WTC11 (cell line): ENCODE measurements around the gene KIF21A. TPM values are rescaled to one million over a fixed set of nuclear protein-coding genes. Genes with fewer than 3 reads are reported as not detected.
A peak's percentile ranks its signal among the peaks of the same experiment; 100 is the strongest.

Experiments used
- ATAC-seq: fragments of 200-7000 bp; cut with Tn5 transposase; 2 replicates; pipeline ENCODE4 v1.10.0; 2021; ENCODE audit warnings: mild to moderate bottlenecking, moderate library complexity
- CTCF ChIA-PET: fragments of 300-600 bp; sonication (Branson Sonifier 250); formaldehyde crosslinking; loops from one replicate; lab custom pipeline; 2021; ENCODE audit warnings: antibody characterized with exemption; lab: Charles Lee
- POLR2A ChIA-PET: fragments of 350-600 bp; sonication (Branson Sonifier 250); formaldehyde crosslinking; loops from one replicate; lab custom pipeline; 2021; ENCODE audit warnings: antibody characterized with exemption; lab: Charles Lee
- DNase-seq: peaks from one replicate; pipeline ENCODE4 v3.0.0; 2021; ENCODE audit warnings: low spot score
- H3K27ac Mint-ChIP-seq: 2 replicates; pipeline ENCODE4 v1.8.0; 2021; ENCODE audit warnings: mixed read lengths
- H3K27me3 Mint-ChIP-seq: 2 replicates; pipeline ENCODE4 v1.8.0; 2021; ENCODE audit warnings: low read depth, mild to moderate bottlenecking, moderate library complexity, mixed read lengths
- H3K36me3 Mint-ChIP-seq: 2 replicates; pipeline ENCODE4 v1.8.0; 2021; ENCODE audit warnings: mixed read lengths
- H3K4me1 Mint-ChIP-seq: 2 replicates; pipeline ENCODE4 v1.8.0; 2022; ENCODE audit warnings: mixed read lengths
- H3K4me3 Mint-ChIP-seq: 2 replicates; pipeline ENCODE4 v1.8.0; 2021; ENCODE audit warnings: mild to moderate bottlenecking, moderate library complexity, mixed read lengths
- H3K9me3 Mint-ChIP-seq: 2 replicates; pipeline ENCODE4 v1.8.0; 2021; ENCODE audit warnings: mixed read lengths
- ELF4 ChIP-seq: sonication (generic); formaldehyde crosslinking; IDR thresholded peaks from 2 replicates; pipeline ENCODE4 v1.8.1; 2022; ENCODE audit warnings: low read depth, mild to moderate bottlenecking, moderate library complexity, missing genetic modification reagents
- FOXJ3 ChIP-seq: sonication (generic); formaldehyde crosslinking; IDR thresholded peaks from 2 replicates; pipeline ENCODE4 v1.9.0; 2021; ENCODE audit warnings: missing genetic modification reagents, mild to moderate bottlenecking, borderline replicate concordance
- FOXK1 ChIP-seq: sonication (generic); formaldehyde crosslinking; IDR thresholded peaks from 2 replicates; pipeline ENCODE4 v1.8.0; 2022; ENCODE audit warnings: mild to moderate bottlenecking, moderate library complexity, missing genetic modification reagents
- HMGA2 ChIP-seq: fragments of 250-450 bp; sonication (Bioruptor Pico); IDR thresholded peaks from 2 replicates; pipeline ENCODE4 v1.4.0; 2021; ENCODE audit warnings: mild to moderate bottlenecking, moderate library complexity
- JUN ChIP-seq: sonication (generic); formaldehyde crosslinking; IDR thresholded peaks from 2 replicates; pipeline ENCODE4 v1.8.0; 2023; ENCODE audit warnings: mild to moderate bottlenecking, missing genetic modification reagents
- MYBL2 ChIP-seq: sonication (generic); formaldehyde crosslinking; IDR thresholded peaks from 2 replicates; pipeline ENCODE4 v1.8.1; 2023; ENCODE audit warnings: mild to moderate bottlenecking, moderate library complexity, missing genetic modification reagents
- PRRX2 ChIP-seq: fragments of 250-450 bp; sonication (Bioruptor Pico); IDR thresholded peaks from 2 replicates; pipeline ENCODE4 v1.8.0; 2021; ENCODE audit warnings: mild to moderate bottlenecking
- RORB ChIP-seq: fragments of 250-450 bp; sonication (Bioruptor Pico); IDR thresholded peaks from 2 replicates; pipeline ENCODE4 v1.9.0; 2021; ENCODE audit warnings: mild to moderate bottlenecking
- SMAD3 ChIP-seq: sonication (generic); formaldehyde crosslinking; IDR thresholded peaks from 2 replicates; pipeline ENCODE4 v1.8.0; 2022; ENCODE audit warnings: missing genetic modification reagents, mild to moderate bottlenecking, borderline replicate concordance
- TCF7 ChIP-seq: sonication (generic); formaldehyde crosslinking; IDR thresholded peaks from 2 replicates; pipeline ENCODE4 v1.8.0; 2022; ENCODE audit warnings: mild to moderate bottlenecking, low read depth, missing genetic modification reagents, moderate library complexity
- ZBTB21 ChIP-seq: sonication (generic); formaldehyde crosslinking; IDR thresholded peaks from 2 replicates; pipeline ENCODE4 v1.8.1; 2023; ENCODE audit warnings: mild to moderate bottlenecking, missing genetic modification reagents, borderline replicate concordance
- ZNF219 ChIP-seq: sonication (generic); formaldehyde crosslinking; IDR thresholded peaks from 2 replicates; pipeline ENCODE4 v1.8.0; 2023; ENCODE audit warnings: missing genetic modification reagents, mild to moderate bottlenecking, borderline replicate concordance
- ZNF317 ChIP-seq: sonication (generic); formaldehyde crosslinking; IDR thresholded peaks from 2 replicates; pipeline ENCODE4 v1.8.1; 2023; ENCODE audit warnings: low read depth, mild to moderate bottlenecking, moderate library complexity, missing genetic modification reagents, borderline replicate concordance
- ZNF396 ChIP-seq: fragments of 250-450 bp; sonication (Bioruptor Pico); IDR thresholded peaks from 2 replicates; pipeline ENCODE4 v1.8.0; 2021; ENCODE audit warnings: mild to moderate bottlenecking, moderate library complexity, borderline replicate concordance
- ZNF423 ChIP-seq: fragments of 250-450 bp; sonication (Bioruptor Pico); IDR thresholded peaks from 2 replicates; pipeline ENCODE4 v2.1.2; 2022; ENCODE audit warnings: mild to moderate bottlenecking, moderate library complexity
- total RNA-seq: library from RNA; stranded (reverse); gene quantifications from 3 replicates; pipeline ENCODE4 v1.2.3, GENCODE V29; 2021
- TF ChIP-seq, protein P1 (sequence below): fragments of 250-450 bp; sonication (Bioruptor Pico); IDR thresholded peaks from 2 replicates; pipeline ENCODE4 v1.8.0; 2021; ENCODE audit warnings: mild to moderate bottlenecking
- TF ChIP-seq, protein P2 (sequence below): fragments of 200-600 bp; IDR thresholded peaks from 2 replicates; pipeline ENCODE4 v1.8.0; 2022; ENCODE audit warnings: antibody characterized with exemption
- TF ChIP-seq, protein P3 (sequence below): sonication (generic); formaldehyde crosslinking; IDR thresholded peaks from 2 replicates; pipeline ENCODE4 v1.8.0; 2022; ENCODE audit warnings: missing genetic modification reagents
- TF ChIP-seq, protein P4 (sequence below): sonication (generic); formaldehyde crosslinking; IDR thresholded peaks from 2 replicates; pipeline ENCODE4 v1.8.1; 2022; ENCODE audit warnings: low read depth, missing genetic modification reagents, borderline replicate concordance
- TF ChIP-seq, protein P5 (sequence below): fragments of 250-450 bp; sonication (Bioruptor Pico); conservative IDR thresholded peaks from 2 replicates; pipeline ENCODE4 v1.9.0; 2021; ENCODE audit warnings: mild to moderate bottlenecking
- TF ChIP-seq, protein P6 (sequence below): sonication (generic); formaldehyde crosslinking; IDR thresholded peaks from 2 replicates; pipeline ENCODE4 v1.8.0; 2022; ENCODE audit warnings: mild to moderate bottlenecking, missing genetic modification reagents
- TF ChIP-seq, protein P7 (sequence below): sonication (generic); formaldehyde crosslinking; IDR thresholded peaks from 2 replicates; pipeline ENCODE4 v1.8.0; 2022; ENCODE audit warnings: mild to moderate bottlenecking, missing genetic modification reagents

The KIF21A gene
- total RNA-seq, 1 experiment from 2014 or later, result 34.7 TPM

DNA sequence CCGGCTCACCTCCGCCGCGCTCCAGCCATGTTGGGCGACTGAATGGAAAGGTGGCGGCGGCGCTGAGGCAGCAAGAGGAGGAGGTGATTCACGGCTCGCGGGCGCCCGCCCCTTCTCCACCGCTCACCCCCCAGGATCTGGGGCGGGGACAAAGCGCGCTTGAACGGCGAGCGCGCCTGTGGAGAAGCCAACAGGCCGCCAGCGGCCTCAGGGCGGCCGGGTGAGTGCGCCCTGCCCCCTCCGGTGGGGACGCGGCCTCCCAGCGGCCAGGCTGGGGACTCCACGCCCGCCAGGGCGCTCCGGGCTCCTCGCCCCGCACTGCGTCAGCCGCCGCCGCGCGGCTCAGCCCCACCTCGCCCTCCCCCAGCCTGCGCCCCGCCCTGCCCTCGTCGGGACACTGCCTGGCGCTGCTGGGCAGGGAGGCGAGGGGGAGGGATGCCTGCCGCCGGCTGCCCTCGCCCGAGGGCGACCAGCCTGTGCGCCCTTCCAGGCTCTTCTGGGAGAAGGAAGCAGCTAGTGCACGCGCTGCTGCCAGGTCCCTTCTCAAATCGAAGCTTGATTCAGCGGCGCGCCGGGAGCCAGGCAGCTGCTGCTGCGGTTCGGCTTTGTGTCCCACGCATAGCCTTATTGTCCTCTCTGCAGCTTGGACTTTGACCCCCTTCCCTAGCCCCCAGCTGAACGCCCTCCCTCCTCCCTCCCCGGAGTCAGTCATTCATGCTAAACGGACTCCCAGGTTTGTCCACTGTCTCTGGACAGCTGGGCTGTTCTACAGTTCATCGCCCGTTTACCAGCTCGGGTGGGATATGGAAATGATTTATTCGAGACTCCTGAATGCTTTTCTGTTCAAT, at the start of gene KIF21A (continued):
- TF ChIP-seq, protein P1, sequence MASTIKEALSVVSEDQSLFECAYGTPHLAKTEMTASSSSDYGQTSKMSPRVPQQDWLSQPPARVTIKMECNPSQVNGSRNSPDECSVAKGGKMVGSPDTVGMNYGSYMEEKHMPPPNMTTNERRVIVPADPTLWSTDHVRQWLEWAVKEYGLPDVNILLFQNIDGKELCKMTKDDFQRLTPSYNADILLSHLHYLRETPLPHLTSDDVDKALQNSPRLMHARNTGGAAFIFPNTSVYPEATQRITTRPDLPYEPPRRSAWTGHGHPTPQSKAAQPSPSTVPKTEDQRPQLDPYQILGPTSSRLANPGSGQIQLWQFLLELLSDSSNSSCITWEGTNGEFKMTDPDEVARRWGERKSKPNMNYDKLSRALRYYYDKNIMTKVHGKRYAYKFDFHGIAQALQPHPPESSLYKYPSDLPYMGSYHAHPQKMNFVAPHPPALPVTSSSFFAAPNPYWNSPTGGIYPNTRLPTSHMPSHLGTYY (CRISPR knock-in tag), result peak; percentile 28; the same call in 1 of the 2 replicates
- TF ChIP-seq, protein P2, sequence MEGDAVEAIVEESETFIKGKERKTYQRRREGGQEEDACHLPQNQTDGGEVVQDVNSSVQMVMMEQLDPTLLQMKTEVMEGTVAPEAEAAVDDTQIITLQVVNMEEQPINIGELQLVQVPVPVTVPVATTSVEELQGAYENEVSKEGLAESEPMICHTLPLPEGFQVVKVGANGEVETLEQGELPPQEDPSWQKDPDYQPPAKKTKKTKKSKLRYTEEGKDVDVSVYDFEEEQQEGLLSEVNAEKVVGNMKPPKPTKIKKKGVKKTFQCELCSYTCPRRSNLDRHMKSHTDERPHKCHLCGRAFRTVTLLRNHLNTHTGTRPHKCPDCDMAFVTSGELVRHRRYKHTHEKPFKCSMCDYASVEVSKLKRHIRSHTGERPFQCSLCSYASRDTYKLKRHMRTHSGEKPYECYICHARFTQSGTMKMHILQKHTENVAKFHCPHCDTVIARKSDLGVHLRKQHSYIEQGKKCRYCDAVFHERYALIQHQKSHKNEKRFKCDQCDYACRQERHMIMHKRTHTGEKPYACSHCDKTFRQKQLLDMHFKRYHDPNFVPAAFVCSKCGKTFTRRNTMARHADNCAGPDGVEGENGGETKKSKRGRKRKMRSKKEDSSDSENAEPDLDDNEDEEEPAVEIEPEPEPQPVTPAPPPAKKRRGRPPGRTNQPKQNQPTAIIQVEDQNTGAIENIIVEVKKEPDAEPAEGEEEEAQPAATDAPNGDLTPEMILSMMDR, result peak; percentile 36; the same call in 1 of the 2 replicates
- TF ChIP-seq ZNF396 (CRISPR knock-in tag) (no peak), ELF4 (CRISPR knock-in tag) (no peak), SMAD3 (CRISPR knock-in tag) (no peak), ZBTB21 (CRISPR knock-in tag) (no peak), ZNF423 (CRISPR knock-in tag) (peak; percentile 93), FOXK1 (CRISPR knock-in tag) (0 out of 2 replicates have a peak, but pooled peaks have one; percentile 6)
- TF ChIP-seq, protein P3, sequence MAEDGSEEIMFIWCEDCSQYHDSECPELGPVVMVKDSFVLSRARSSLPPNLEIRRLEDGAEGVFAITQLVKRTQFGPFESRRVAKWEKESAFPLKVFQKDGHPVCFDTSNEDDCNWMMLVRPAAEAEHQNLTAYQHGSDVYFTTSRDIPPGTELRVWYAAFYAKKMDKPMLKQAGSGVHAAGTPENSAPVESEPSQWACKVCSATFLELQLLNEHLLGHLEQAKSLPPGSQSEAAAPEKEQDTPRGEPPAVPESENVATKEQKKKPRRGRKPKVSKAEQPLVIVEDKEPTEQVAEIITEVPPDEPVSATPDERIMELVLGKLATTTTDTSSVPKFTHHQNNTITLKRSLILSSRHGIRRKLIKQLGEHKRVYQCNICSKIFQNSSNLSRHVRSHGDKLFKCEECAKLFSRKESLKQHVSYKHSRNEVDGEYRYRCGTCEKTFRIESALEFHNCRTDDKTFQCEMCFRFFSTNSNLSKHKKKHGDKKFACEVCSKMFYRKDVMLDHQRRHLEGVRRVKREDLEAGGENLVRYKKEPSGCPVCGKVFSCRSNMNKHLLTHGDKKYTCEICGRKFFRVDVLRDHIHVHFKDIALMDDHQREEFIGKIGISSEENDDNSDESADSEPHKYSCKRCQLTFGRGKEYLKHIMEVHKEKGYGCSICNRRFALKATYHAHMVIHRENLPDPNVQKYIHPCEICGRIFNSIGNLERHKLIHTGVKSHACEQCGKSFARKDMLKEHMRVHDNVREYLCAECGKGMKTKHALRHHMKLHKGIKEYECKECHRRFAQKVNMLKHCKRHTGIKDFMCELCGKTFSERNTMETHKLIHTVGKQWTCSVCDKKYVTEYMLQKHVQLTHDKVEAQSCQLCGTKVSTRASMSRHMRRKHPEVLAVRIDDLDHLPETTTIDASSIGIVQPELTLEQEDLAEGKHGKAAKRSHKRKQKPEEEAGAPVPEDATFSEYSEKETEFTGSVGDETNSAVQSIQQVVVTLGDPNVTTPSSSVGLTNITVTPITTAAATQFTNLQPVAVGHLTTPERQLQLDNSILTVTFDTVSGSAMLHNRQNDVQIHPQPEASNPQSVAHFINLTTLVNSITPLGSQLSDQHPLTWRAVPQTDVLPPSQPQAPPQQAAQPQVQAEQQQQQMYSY (CRISPR knock-in tag), result no peak

DNA sequence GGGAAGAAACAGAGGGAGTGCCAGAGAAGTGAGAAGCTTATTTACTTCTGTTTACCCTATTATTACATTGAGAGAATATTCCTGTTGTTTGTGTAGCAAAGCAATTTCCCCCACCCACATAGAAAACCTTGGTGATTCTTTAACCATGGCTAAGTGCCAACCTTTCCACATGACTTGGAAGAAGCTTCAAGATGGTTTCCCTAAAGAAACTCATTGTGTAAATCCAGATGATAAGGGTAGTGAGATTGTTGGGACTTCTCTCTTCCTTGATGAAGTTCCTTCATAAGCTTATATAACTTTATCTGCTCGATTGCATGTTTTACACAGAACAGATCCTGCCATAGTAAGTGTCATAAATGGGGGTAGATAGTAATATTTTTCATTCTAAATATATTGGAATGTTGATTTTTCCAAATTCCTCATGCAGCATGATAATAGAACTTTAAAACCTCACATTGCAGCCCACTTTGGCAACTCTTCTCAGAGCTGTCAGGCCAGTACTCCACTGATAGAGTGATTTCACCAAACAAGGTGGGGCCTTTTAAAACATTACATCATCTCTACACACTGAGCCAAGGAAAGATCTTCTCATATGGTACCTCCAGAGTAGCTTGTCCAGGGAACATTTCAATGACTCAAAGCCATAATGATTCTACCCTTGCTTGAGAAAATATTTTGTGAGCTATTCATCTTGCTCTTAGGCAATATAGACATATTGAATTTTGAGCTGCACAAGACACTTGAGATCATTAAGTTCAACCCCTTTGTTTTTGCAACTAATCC, 47.8 kb upstream of the KIF21A start:
- CTCF ChIA-PET, result no interaction called here
- Mint-ChIP-seq H3K4me1 (no peaks in the 10 kb centered on the region), H3K4me3 (no peak overlapping the region), H3K36me3 (no peaks in the 10 kb centered on the region), H3K27ac (no peak overlapping the region), H3K9me3 (no peaks in the 10 kb centered on the region; the same call in 1 of the 2 replicates), H3K27me3 (no peaks in the 10 kb centered on the region)
- ATAC-seq (no peak), DNase-seq (no peak)
- POLR2A ChIA-PET, result no interaction called here
- TF ChIP-seq RORB (CRISPR knock-in tag) (no peak), ZNF423 (CRISPR knock-in tag) (no peak), ELF4 (CRISPR knock-in tag) (no peak), ZNF219 (CRISPR knock-in tag) (no peak), SMAD3 (CRISPR knock-in tag) (no peak), FOXJ3 (CRISPR knock-in tag) (no peak), JUN (CRISPR knock-in tag) (no peak), ZNF317 (CRISPR knock-in tag) (no peak), MYBL2 (CRISPR knock-in tag) (no peak), PRRX2 (CRISPR knock-in tag) (no peak), ZBTB21 (CRISPR knock-in tag) (no peak), TCF7 (no peak), HMGA2 (CRISPR knock-in tag) (no peak)
- TF ChIP-seq, protein P4, sequence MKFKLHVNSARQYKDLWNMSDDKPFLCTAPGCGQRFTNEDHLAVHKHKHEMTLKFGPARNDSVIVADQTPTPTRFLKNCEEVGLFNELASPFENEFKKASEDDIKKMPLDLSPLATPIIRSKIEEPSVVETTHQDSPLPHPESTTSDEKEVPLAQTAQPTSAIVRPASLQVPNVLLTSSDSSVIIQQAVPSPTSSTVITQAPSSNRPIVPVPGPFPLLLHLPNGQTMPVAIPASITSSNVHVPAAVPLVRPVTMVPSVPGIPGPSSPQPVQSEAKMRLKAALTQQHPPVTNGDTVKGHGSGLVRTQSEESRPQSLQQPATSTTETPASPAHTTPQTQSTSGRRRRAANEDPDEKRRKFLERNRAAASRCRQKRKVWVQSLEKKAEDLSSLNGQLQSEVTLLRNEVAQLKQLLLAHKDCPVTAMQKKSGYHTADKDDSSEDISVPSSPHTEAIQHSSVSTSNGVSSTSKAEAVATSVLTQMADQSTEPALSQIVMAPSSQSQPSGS (CRISPR knock-in tag), result no peak
- TF ChIP-seq, protein P5, sequence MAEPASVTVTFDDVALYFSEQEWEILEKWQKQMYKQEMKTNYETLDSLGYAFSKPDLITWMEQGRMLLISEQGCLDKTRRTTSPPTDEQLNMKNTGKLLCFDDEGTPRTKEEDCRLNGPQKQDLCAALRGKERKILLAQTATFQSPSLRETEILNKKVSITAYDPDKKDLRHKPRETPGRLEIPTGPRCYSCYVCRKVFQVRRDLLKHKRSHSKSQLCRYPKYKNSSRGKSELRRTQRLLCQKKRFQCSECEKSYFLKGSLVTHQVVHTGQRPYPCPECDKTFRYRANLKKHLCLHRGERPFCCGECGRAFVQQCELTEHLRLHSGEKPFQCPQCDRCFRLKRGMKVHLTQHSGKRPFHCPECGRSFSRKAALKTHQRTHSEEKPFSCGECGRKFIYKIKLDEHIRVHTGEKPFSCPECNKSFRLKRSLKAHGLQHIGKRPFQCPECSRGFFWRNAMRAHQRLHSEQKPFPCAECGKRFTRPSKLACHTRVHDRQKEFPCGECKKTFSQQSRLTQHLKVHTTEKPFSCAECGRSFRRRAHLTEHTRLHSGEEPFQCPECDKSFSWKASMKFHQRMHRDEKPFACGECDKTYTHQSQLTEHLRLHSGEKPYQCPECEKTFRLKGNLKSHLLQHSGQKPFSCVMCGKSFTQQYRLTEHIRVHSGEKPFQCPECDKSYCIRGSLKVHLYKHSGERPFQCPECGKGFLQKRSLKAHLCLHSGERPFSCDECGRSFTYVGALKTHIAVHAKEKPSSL (CRISPR knock-in tag), result no peak
- TF ChIP-seq, protein P6, sequence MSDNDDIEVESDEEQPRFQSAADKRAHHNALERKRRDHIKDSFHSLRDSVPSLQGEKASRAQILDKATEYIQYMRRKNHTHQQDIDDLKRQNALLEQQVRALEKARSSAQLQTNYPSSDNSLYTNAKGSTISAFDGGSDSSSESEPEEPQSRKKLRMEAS (CRISPR knock-in tag), result no peak
- TF ChIP-seq, protein P7, sequence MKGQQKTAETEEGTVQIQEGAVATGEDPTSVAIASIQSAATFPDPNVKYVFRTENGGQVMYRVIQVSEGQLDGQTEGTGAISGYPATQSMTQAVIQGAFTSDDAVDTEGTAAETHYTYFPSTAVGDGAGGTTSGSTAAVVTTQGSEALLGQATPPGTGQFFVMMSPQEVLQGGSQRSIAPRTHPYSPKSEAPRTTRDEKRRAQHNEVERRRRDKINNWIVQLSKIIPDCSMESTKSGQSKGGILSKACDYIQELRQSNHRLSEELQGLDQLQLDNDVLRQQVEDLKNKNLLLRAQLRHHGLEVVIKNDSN (CRISPR knock-in tag), result no peak
